ENCODE measurements around the gene CELF5.
"Not testable (repeated sequence)": the region's sequence is repeated elsewhere in the genome, so short reads cannot be mapped to it uniquely, and the experiment has no call there.

The CELF5 gene

GRCh38 chr19:3235604-3236003, 11.1 kb downstream of the CELF5 start:
- not testable (repeated sequence) for H3K14ac ChIP-seq (ENCODE audit: low read length); H2BK12ac ChIP-seq (ENCODE audit: low read length); H3K4me3 ChIP-seq (ENCODE audit: low read length in 2 of 2); H3K27me3 ChIP-seq (ENCODE audit: control insufficient read depth in 3 of 3, insufficient read depth in 3 of 3, low read depth in 1 of 3, low read length in 3 of 3); H2AFZ ChIP-seq (ENCODE audit: low read length); H3K18ac ChIP-seq (ENCODE audit: low read length); H3K23ac ChIP-seq (ENCODE audit: low read depth, low read length, poor library complexity); H2BK15ac ChIP-seq (ENCODE audit: low read length); H4K91ac ChIP-seq (ENCODE audit: low read depth, low read length, poor library complexity); H3K79me1 ChIP-seq (ENCODE audit: low read depth, low read length); H3K9me3 ChIP-seq (replicated peaks in 1 of 2; ENCODE audit: control insufficient read depth in 2 of 2, insufficient read depth in 1 of 2, low read depth in 1 of 2, low read length in 2 of 2); H3K27ac ChIP-seq (replicated peaks; ENCODE audit: low read length); H3K4me1 ChIP-seq (ENCODE audit: control insufficient read depth in 2 of 2, insufficient read depth in 1 of 2, low read depth in 1 of 2, low read length in 2 of 2); H2BK120ac ChIP-seq (ENCODE audit: low read depth, low read length); DNase-seq (ENCODE audit: low spot score); H2BK5ac ChIP-seq (ENCODE audit: low read length); H4K8ac ChIP-seq (ENCODE audit: low read depth, low read length); H3K4ac ChIP-seq (ENCODE audit: low read length); H3K36me3 ChIP-seq (replicated peaks in 1 of 2; ENCODE audit: control insufficient read depth in 2 of 2, insufficient read depth in 2 of 2, low read length in 2 of 2); H3K4me2 ChIP-seq (ENCODE audit: insufficient read depth, low read length, poor library complexity, severe bottlenecking); H2AK5ac ChIP-seq (ENCODE audit: low read depth, low read length); H3K9ac ChIP-seq (ENCODE audit: low read depth, low read length, poor library complexity)
- no CpG with 5 or more reads among the region's 2 CpGs for WGBS, 2 donors (ENCODE audit: extremely low coverage in 2 of 2, insufficient read length in 2 of 2, insufficient replicate concordance in 1 of 2)

GRCh38 chr19:3236272-3236671, 11.8 kb downstream of the CELF5 start:
- no peak overlapping the region for H3K27ac ChIP-seq (replicated peaks; ENCODE audit: low read length)
- WGBS, 2 donors (ENCODE audit: extremely low coverage in 2 of 2, insufficient read length in 2 of 2, insufficient replicate concordance in 1 of 2), result no CpG with 5 or more reads among the region's 4 CpGs
- H3K4me3 ChIP-seq (ENCODE audit: low read length in 2 of 2), result no peak overlapping the region

GRCh38 chr19:3238066-3238561, 13.7 kb downstream of the CELF5 start:
- Histone ChIP-seq H2AK5ac (ENCODE audit: low read depth, low read length) (no peak overlapping the region), H3K9me3 (replicated peaks in 1 of 2; ENCODE audit: control insufficient read depth in 2 of 2, insufficient read depth in 1 of 2, low read depth in 1 of 2, low read length in 2 of 2) (peaks cover 0 to 2% of the 10 kb centered on the region in 2 donors), H2BK12ac (ENCODE audit: low read length) (no peak overlapping the region), H3K18ac (ENCODE audit: low read length) (no peak overlapping the region), H4K8ac (ENCODE audit: low read depth, low read length) (no peak overlapping the region), H3K9ac (ENCODE audit: low read depth, low read length, poor library complexity) (no peak overlapping the region), H2BK15ac (ENCODE audit: low read length) (no peak overlapping the region), H4K91ac (ENCODE audit: low read depth, low read length, poor library complexity) (no peak overlapping the region), H3K4me2 (ENCODE audit: insufficient read depth, low read length, poor library complexity, severe bottlenecking) (no peak overlapping the region), H3K27me3 (ENCODE audit: control insufficient read depth in 3 of 3, insufficient read depth in 3 of 3, low read depth in 1 of 3, low read length in 3 of 3) (no peaks in the 10 kb centered on the region), H2AFZ (ENCODE audit: low read length) (no peak overlapping the region), H3K14ac (ENCODE audit: low read length) (no peak overlapping the region), H2BK5ac (ENCODE audit: low read length) (no peak overlapping the region), H2BK120ac (ENCODE audit: low read depth, low read length) (no peak overlapping the region), H3K4me1 (ENCODE audit: control insufficient read depth in 2 of 2, insufficient read depth in 1 of 2, low read depth in 1 of 2, low read length in 2 of 2) (no peaks in the 10 kb centered on the region), H3K4ac (ENCODE audit: low read length) (no peak overlapping the region), H3K4me3 (ENCODE audit: low read length in 2 of 2) (no peak overlapping the region), H3K36me3 (replicated peaks in 1 of 2; ENCODE audit: control insufficient read depth in 2 of 2, insufficient read depth in 2 of 2, low read length in 2 of 2) (no peaks in the 10 kb centered on the region), H3K23ac (ENCODE audit: low read depth, low read length, poor library complexity) (no peak overlapping the region), H3K79me1 (ENCODE audit: low read depth, low read length) (peaks cover 4% of the 10 kb centered on the region), H3K27ac (replicated peaks; ENCODE audit: low read length) (no peak overlapping the region)
- DNase-seq (ENCODE audit: low spot score), result no peak
- WGBS, 2 donors (ENCODE audit: extremely low coverage in 2 of 2, insufficient read length in 2 of 2, insufficient replicate concordance in 1 of 2), result no CpG with 5 or more reads among the region's 7 CpGs

More at GRCh38 chr19:3236272-3236671, 11.8 kb downstream of the CELF5 start:
- Histone ChIP-seq H3K4me1 (ENCODE audit: control insufficient read depth in 2 of 2, insufficient read depth in 1 of 2, low read depth in 1 of 2, low read length in 2 of 2) (no peaks in the 10 kb centered on the region), H3K79me1 (ENCODE audit: low read depth, low read length) (peaks cover 5% of the 10 kb centered on the region), H4K8ac (ENCODE audit: low read depth, low read length) (no peak overlapping the region), H2AK5ac (ENCODE audit: low read depth, low read length) (no peak overlapping the region), H3K36me3 (replicated peaks in 1 of 2; ENCODE audit: control insufficient read depth in 2 of 2, insufficient read depth in 2 of 2, low read length in 2 of 2) (no peaks in the 10 kb centered on the region), H3K18ac (ENCODE audit: low read length) (no peak overlapping the region), H2BK12ac (ENCODE audit: low read length) (no peak overlapping the region), H4K91ac (ENCODE audit: low read depth, low read length, poor library complexity) (no peak overlapping the region), H3K14ac (ENCODE audit: low read length) (no peak overlapping the region), H3K27me3 (ENCODE audit: control insufficient read depth in 3 of 3, insufficient read depth in 3 of 3, low read depth in 1 of 3, low read length in 3 of 3) (no peaks in the 10 kb centered on the region), H3K9me3 (replicated peaks in 1 of 2; ENCODE audit: control insufficient read depth in 2 of 2, insufficient read depth in 1 of 2, low read depth in 1 of 2, low read length in 2 of 2) (peaks cover 0 to 2% of the 10 kb centered on the region in 2 donors), H2AFZ (ENCODE audit: low read length) (no peak overlapping the region), H3K4me2 (ENCODE audit: insufficient read depth, low read length, poor library complexity, severe bottlenecking) (no peak overlapping the region), H3K9ac (ENCODE audit: low read depth, low read length, poor library complexity) (no peak overlapping the region), H3K23ac (ENCODE audit: low read depth, low read length, poor library complexity) (no peak overlapping the region), H3K4ac (ENCODE audit: low read length) (no peak overlapping the region), H2BK120ac (ENCODE audit: low read depth, low read length) (no peak overlapping the region), H2BK5ac (ENCODE audit: low read length) (no peak overlapping the region), H2BK15ac (ENCODE audit: low read length) (no peak overlapping the region)
- no peak for DNase-seq (ENCODE audit: low spot score)

GRCh38 chr19:3239367-3239766, 14.9 kb downstream of the CELF5 start:
- H3K18ac ChIP-seq (ENCODE audit: low read length), result no peak overlapping the region
- no peak for DNase-seq (ENCODE audit: low spot score)
- H3K79me1 ChIP-seq (ENCODE audit: low read depth, low read length), result peaks cover 8% of the 10 kb centered on the region
- H2AFZ ChIP-seq (ENCODE audit: low read length), result no peak overlapping the region
- no peak overlapping the region for H3K14ac ChIP-seq (ENCODE audit: low read length)
- H2BK120ac ChIP-seq (ENCODE audit: low read depth, low read length), result no peak overlapping the region
- H3K4me2 ChIP-seq (ENCODE audit: insufficient read depth, low read length, poor library complexity, severe bottlenecking), result no peak overlapping the region
- H2BK12ac ChIP-seq (ENCODE audit: low read length), result no peak overlapping the region
- H3K36me3 ChIP-seq (replicated peaks in 1 of 2; ENCODE audit: control insufficient read depth in 2 of 2, insufficient read depth in 2 of 2, low read length in 2 of 2), result peaks cover 0 to 3% of the 10 kb centered on the region in 2 donors
- WGBS, 2 donors (ENCODE audit: extremely low coverage in 2 of 2, insufficient read length in 2 of 2, insufficient replicate concordance in 1 of 2), result no CpG with 5 or more reads among the region's 5 CpGs
- peaks cover 0 to 3% of the 10 kb centered on the region in 2 donors for H3K4me1 ChIP-seq (ENCODE audit: control insufficient read depth in 2 of 2, insufficient read depth in 1 of 2, low read depth in 1 of 2, low read length in 2 of 2)
- no peak overlapping the region for H3K4ac ChIP-seq (ENCODE audit: low read length)
- no peak overlapping the region for H2AK5ac ChIP-seq (ENCODE audit: low read depth, low read length)
- no peak overlapping the region for H3K23ac ChIP-seq (ENCODE audit: low read depth, low read length, poor library complexity)
- H3K9me3 ChIP-seq (replicated peaks in 1 of 2; ENCODE audit: control insufficient read depth in 2 of 2, insufficient read depth in 1 of 2, low read depth in 1 of 2, low read length in 2 of 2), result peaks cover 0 to 5% of the 10 kb centered on the region in 2 donors
- H4K8ac ChIP-seq (ENCODE audit: low read depth, low read length), result no peak overlapping the region
- no peak overlapping the region for H4K91ac ChIP-seq (ENCODE audit: low read depth, low read length, poor library complexity)
- no peak overlapping the region for H2BK15ac ChIP-seq (ENCODE audit: low read length)
- H2BK5ac ChIP-seq (ENCODE audit: low read length), result no peak overlapping the region
- H3K27ac ChIP-seq (replicated peaks; ENCODE audit: low read length), result no peak overlapping the region
- H3K27me3 ChIP-seq (ENCODE audit: control insufficient read depth in 3 of 3, insufficient read depth in 3 of 3, low read depth in 1 of 3, low read length in 3 of 3), result no peaks in the 10 kb centered on the region
- no peak overlapping the region for H3K9ac ChIP-seq (ENCODE audit: low read depth, low read length, poor library complexity)
- H3K4me3 ChIP-seq (ENCODE audit: low read length in 2 of 2), result no peak overlapping the region
